NCI-H460 (cell line): ENCODE results near the gene PADI3. TPM values are rescaled to one million over a fixed set of nuclear protein-coding genes. Genes with fewer than 3 reads are reported as not detected.

Experiments
- DNase-seq: peaks from one replicate; pipeline ENCODE4 v3.0.0-alpha.2; 2016; ENCODE audit warnings: low read depth; ENCODE audit errors: extremely low read depth
- total RNA-seq: library from RNA; depleted of rRNA; stranded (reverse); fragments of >200 nt; shearing (Covaris generic); gene quantifications from 2 replicates; pipeline ENCODE4 v1.2.3, GENCODE V29; 2014

Gene PADI3
- total RNA-seq, 1 experiment from 2014 or later = not detected

- DNase-seq = no peak
Observed at GRCh38 chr1:17295292-17295691, 46.4 kb downstream of the PADI3 start.

GRCh38 chr1:17296086-17296485 is 47.2 kb downstream of the PADI3 start:
- DNase-seq = no peak

GRCh38 chr1:17297991-17298390 is 49.1 kb downstream of the PADI3 start:
- no peak for DNase-seq

GRCh38 chr1:17301767-17302166 is 52.9 kb downstream of the PADI3 start:
- DNase-seq = no peak

- no peak for DNase-seq
Observed at GRCh38 chr1:17304151-17304825, 55.4 kb downstream of the PADI3 start.

GRCh38 chr1:17304826-17305175 is 55.9 kb downstream of the PADI3 start:
- no peak for DNase-seq

GRCh38 chr1:17305576-17306095 is 56.7 kb downstream of the PADI3 start:
- DNase-seq = no peak

GRCh38 chr1:17306407-17306806 is 57.5 kb downstream of the PADI3 start:
- DNase-seq = no peak

- no peak for DNase-seq
Observed at GRCh38 chr1:17306921-17307320, 58.0 kb downstream of the PADI3 start.

GRCh38 chr1:17307329-17307728 is 58.4 kb downstream of the PADI3 start:
- no peak for DNase-seq

GRCh38 chr1:17307946-17308345 is 59.0 kb downstream of the PADI3 start, which contains the start of gene PADI4:
Gene PADI4 (plus strand): TSS chr1:17308197. CDS start chr1:17308223, 26 bp downstream.
- DNase-seq = no peak

- DNase-seq = no peak
Observed at GRCh38 chr1:17308593-17308992, 59.7 kb downstream of the PADI3 start.

GRCh38 chr1:17309426-17310067 is 60.6 kb downstream of the PADI3 start:
- DNase-seq = no peak

- DNase-seq = no peak
Observed at GRCh38 chr1:17310068-17310640, 61.3 kb downstream of the PADI3 start.

GRCh38 chr1:17313530-17314309 is 64.8 kb downstream of the PADI3 start:
- no peak for DNase-seq

GRCh38 chr1:17314491-17314971 is 65.6 kb downstream of the PADI3 start:
- DNase-seq = no peak

- no peak for DNase-seq
Observed at GRCh38 chr1:17315542-17316130, 66.7 kb downstream of the PADI3 start.

GRCh38 chr1:17316704-17317103 is 67.8 kb downstream of the PADI3 start:
- no peak for DNase-seq

- DNase-seq = no peak
Observed at GRCh38 chr1:17318262-17318661, 69.4 kb downstream of the PADI3 start.

GRCh38 chr1:17319561-17320350 is 70.9 kb downstream of the PADI3 start:
- no peak for DNase-seq
